GM12878 (cell line): ENCODE measurements around the gene MDK. TPM values are rescaled to one million over a fixed set of nuclear protein-coding genes. Genes with fewer than 3 reads are reported as not detected.

Source experiments
- BACH1 ChIP-seq: fragments of 450-650 bp; IDR thresholded peaks from 2 replicates; pipeline ENCODE4 v1.6.1; 2017; ENCODE audit warnings: mild to moderate bottlenecking, borderline replicate concordance
- BCL11A ChIP-seq: IDR thresholded peaks from 2 replicates; pipeline ENCODE4 v1.6.1; 2011; ENCODE audit warnings: low read depth, low read length
- BHLHE40 ChIP-seq, 2 experiments: fragments of 450-650 bp in 1 of 2; IDR thresholded peaks; 2 replicates each; pipeline ENCODE4 v1.6.1; 2011 to 2017; ENCODE audit warnings: low read depth in 2 of 2, borderline replicate concordance in 1 of 2, improper control_type of control experiment in 1 of 2, low read length in 1 of 2, mild to moderate bottlenecking in 1 of 2
- CTCF ChIP-seq, 3 experiments: IDR thresholded peaks in 2 of 3; conservative IDR thresholded peaks in 1 of 3; 2 replicates each; pipeline ENCODE4 v1.5.1; 2011; ENCODE audit warnings: low read depth in 3 of 3, low read length in 3 of 3, mild to moderate bottlenecking in 3 of 3, control low read depth in 2 of 3, moderate library complexity in 2 of 3, inconsistent platforms in 1 of 3, mixed read lengths in 1 of 3; ENCODE audit not compliant: control insufficient read depth in 2 of 3, insufficient read depth in 1 of 3; ENCODE audit errors: extremely low read depth in 1 of 3
- DPF2 ChIP-seq: fragments of 450-650 bp; IDR thresholded peaks from 2 replicates; pipeline ENCODE4 v1.6.1; 2017; ENCODE audit warnings: mild to moderate bottlenecking
- GABPA ChIP-seq: IDR thresholded peaks from 2 replicates; pipeline ENCODE4 v1.6.1; 2014; ENCODE audit warnings: antibody characterized with exemption, low read depth, mild to moderate bottlenecking, inconsistent platforms
- GATAD2B ChIP-seq: fragments of 450-650 bp; conservative IDR thresholded peaks from 2 replicates; pipeline ENCODE4 v1.6.1; 2017; ENCODE audit warnings: low read depth, mild to moderate bottlenecking, moderate library complexity
- IKZF1 ChIP-seq: fragments of 450-650 bp; conservative IDR thresholded peaks from 2 replicates; pipeline ENCODE4 v1.6.1; 2017; ENCODE audit warnings: antibody characterized with exemption, mild to moderate bottlenecking
- MEF2B ChIP-seq: fragments of 450-650 bp; IDR thresholded peaks from 2 replicates; pipeline ENCODE4 v1.6.1; 2018; ENCODE audit warnings: mild to moderate bottlenecking, moderate library complexity; ENCODE audit not compliant: partially characterized antibody, poor library complexity, severe bottlenecking
- NR2C2 ChIP-seq: IDR thresholded peaks from 2 replicates; pipeline ENCODE4 v1.6.1; 2011; ENCODE audit warnings: borderline replicate concordance, low read depth; ENCODE audit not compliant: control insufficient read depth, insufficient read length
- PAX5 ChIP-seq: IDR thresholded peaks from 2 replicates; pipeline ENCODE4 v1.6.1; 2011; ENCODE audit warnings: low read depth, low read length, borderline replicate concordance
- PBX3 ChIP-seq: IDR thresholded peaks from 2 replicates; pipeline ENCODE4 v1.6.1; 2011; ENCODE audit warnings: mild to moderate bottlenecking, low read depth, low read length, moderate library complexity; ENCODE audit not compliant: insufficient replicate concordance
- SMC3 ChIP-seq: IDR thresholded peaks from 2 replicates; pipeline ENCODE4 v1.6.1; 2011; ENCODE audit warnings: low read length, improper control_type of control experiment, borderline replicate concordance
- STAT3 ChIP-seq: IDR thresholded peaks from 2 replicates; pipeline ENCODE4 v1.6.1; 2011; ENCODE audit warnings: low read depth, low read length, improper control_type of control experiment
- ZNF384 ChIP-seq: IDR thresholded peaks from 2 replicates; pipeline ENCODE4 v1.6.1; 2012; ENCODE audit warnings: low read depth, mild to moderate bottlenecking, low read length, improper control_type of control experiment, borderline replicate concordance
- polyA plus RNA-seq, 11 experiments: library from polyadenylated mRNA; depleted of rRNA in 4 of 11; unstranded in 6 of 11; stranded (reverse) in 5 of 11; fragments of >200 nt; fragmentation: Nextera tagmentation in 4 of 11; fragmentation: Illumina TruSeq in 1 of 11; extraction: Ambion mirVana in 4 of 11; extraction: Trizol in 1 of 11; gene quantifications; 1 replicate in 1 of 11; 2 replicates in 10 of 11; pipeline versions ENCODE4 v1.2.1 to v1.2.3, GENCODE V29; 2011 to 2016; ENCODE audit warnings: inconsistent platforms in 2 of 11, missing spikeins in 2 of 11, low read depth in 1 of 11
- total RNA-seq, 4 experiments: library from RNA; depleted of rRNA in 3 of 4; stranded (reverse); fragments of >200 nt in 3 of 4; fragmentation: Illumina TruSeq in 1 of 4; extraction: Trizol in 1 of 4; gene quantifications; 2 replicates each; pipeline versions ENCODE4 v1.2.1 to v1.2.3, GENCODE V29; 2013 to 2021

Gene MDK
- total and polyA plus RNA-seq, 10 of the 15 experiments (the other 5 are each of a cell fraction or from before 2014, with no cell fraction given) = 0.77 to 17.8 (median 9.9) TPM

- peak in 1 of 2 experiments; percentile 50; a peak in 2 of 4 replicates for TF ChIP-seq BHLHE40 (IDR thresholded peaks at IDR 0.05; ENCODE audit: borderline replicate concordance in 1 of 2, low read depth in 2 of 2, low read length in 1 of 2)
- TF ChIP-seq PAX5 = no peak
- TF ChIP-seq STAT3 = no peak
- TF ChIP-seq GATAD2B = peak; percentile 67
- no peak for TF ChIP-seq BCL11A
- no peak for TF ChIP-seq ZNF384
- no peak for TF ChIP-seq PBX3
- peak; percentile 86 to 97 (median 87) for TF ChIP-seq CTCF (IDR thresholded peaks at IDR 0.05 in 2 of 3, conservative IDR thresholded peaks at IDR 0.05 in 1 of 3; ENCODE audit: control insufficient read depth in 2 of 3, extremely low read depth in 1 of 3, insufficient read depth in 1 of 3, low read depth in 3 of 3, low read length in 3 of 3)
- peak; percentile 81; the same call in 1 of the 2 replicates for TF ChIP-seq SMC3
- TF ChIP-seq BACH1 = peak; percentile 51; the same call in 1 of the 2 replicates
- TF ChIP-seq DPF2 = 0 out of 2 replicates have a peak, but pooled peaks have one; percentile 40
- peak; percentile 57 for TF ChIP-seq MEF2B
- TF ChIP-seq IKZF1 = peak; percentile 61
- TF ChIP-seq NR2C2 = no peak
- TF ChIP-seq GABPA = peak; percentile 70; the same call in 1 of the 2 replicates
Measured at GRCh38 chr11:46352063-46352841, 29.2 kb upstream of the MDK start (continued).
